Measurements from ENCODE around the gene C7. TPM values are rescaled to one million over a fixed set of nuclear protein-coding genes. Genes with fewer than 3 reads are reported as not detected.

The C7 gene
- total and polyA plus RNA-seq, 2 of the 8 experiments (the other 6 are each of a cell fraction or from before 2014, with no cell fraction given), result 0.08 TPM; not detected in 1

DNA sequence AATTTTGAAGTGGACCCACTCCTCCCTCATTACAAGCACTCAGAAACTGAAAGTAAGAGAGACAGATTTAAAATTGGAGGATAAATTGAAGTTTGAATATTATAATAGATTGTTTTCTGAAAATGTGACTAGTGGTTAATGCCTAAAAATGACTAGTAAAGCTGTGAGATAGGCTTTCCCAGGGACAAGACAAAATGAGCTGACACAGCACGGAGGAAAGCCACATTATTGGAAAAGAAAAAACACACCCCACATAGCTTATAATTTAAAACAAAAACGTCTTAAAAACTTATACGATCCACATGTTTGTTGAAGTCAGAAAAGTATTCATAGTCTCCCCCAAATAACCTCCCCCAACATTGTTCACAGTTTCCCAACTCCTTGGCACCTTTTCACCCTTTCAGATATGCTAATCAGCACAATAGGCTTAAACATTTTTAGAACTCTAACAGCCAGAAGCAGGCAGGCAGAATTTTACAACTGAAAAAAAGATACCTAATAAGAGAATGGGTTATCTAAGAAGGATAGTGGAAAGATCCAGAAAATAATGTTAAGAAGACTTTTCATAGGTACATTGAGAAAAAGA is 6.1 kb downstream of the C7 start:
- no peak overlapping the region for H3K9ac ChIP-seq (replicated peaks in 1 of 4; ENCODE audit: extremely low read depth in 1 of 4, low read depth in 3 of 4, low read length in 3 of 4)
- no peaks in the 10 kb centered on the region for H3K79me2 ChIP-seq (ENCODE audit: control insufficient read depth in 1 of 2, insufficient read depth in 2 of 2, low read length in 2 of 2)
- H2AFZ ChIP-seq (ENCODE audit: low read length), result no peak overlapping the region
- no peak for FAIRE-seq
- no peaks in the 10 kb centered on the region for H3K79me1 ChIP-seq (ENCODE audit: low read depth, low read length)
- H3K23me2 ChIP-seq (ENCODE audit: low read depth, low read length), result no peaks in the 10 kb centered on the region
- POLR2A ChIA-PET (ENCODE audit: partially characterized antibody), result no interaction called here
- 32% methylated on average over 3 of the region's 3 CpGs; no CpG with 5 or more reads in 1 of the 2 experiments for WGBS, 2 experiments (ENCODE audit: extremely low coverage in 1 of 2, insufficient coverage in 1 of 2, insufficient read length in 1 of 2, insufficient replicate concordance in 2 of 2, low coverage in 1 of 2, low lambda C conversion rate in 2 of 2, missing lambda C conversion rate in 1 of 2)
- CTCF ChIA-PET (ENCODE audit: partially characterized antibody), result interaction anchor here (1.0 to 1.9 kb wide), 2 partner anchors 9 to 11 kb away, joined by 7 to 10 read pairs; no protein-coding TSS in a partner anchor
- peak overlapping the region; percentile 29 to 30; a peak in 3 of 4 replicates for H3K4me2 ChIP-seq (ENCODE audit: insufficient read depth in 1 of 2, low read depth in 2 of 2, low read length in 2 of 2)
- H3K27ac ChIP-seq (ENCODE audit: low read depth, low read length), result no peak overlapping the region
- H3K23ac ChIP-seq (ENCODE audit: insufficient read length), result no peak overlapping the region
- H3K27me3 ChIP-seq (replicated peaks in 1 of 4; ENCODE audit: control insufficient read depth in 3 of 4, extremely low read depth in 1 of 4, insufficient read depth in 3 of 4, low read length in 3 of 4), result peaks cover 0 to 2% (median 0%) of the 10 kb centered on the region in 4 experiments; a peak in 3 of 7 replicates
- no peaks in the 10 kb centered on the region for H3K36me3 ChIP-seq (ENCODE audit: control insufficient read depth in 2 of 4, insufficient read depth in 4 of 4, low read length in 3 of 4)
- TF ChIP-seq, protein P1, sequence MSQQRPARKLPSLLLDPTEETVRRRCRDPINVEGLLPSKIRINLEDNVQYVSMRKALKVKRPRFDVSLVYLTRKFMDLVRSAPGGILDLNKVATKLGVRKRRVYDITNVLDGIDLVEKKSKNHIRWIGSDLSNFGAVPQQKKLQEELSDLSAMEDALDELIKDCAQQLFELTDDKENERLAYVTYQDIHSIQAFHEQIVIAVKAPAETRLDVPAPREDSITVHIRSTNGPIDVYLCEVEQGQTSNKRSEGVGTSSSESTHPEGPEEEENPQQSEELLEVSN (IDR thresholded peaks at IDR 0.05), result no peak
- 0 out of 2 replicates have a peak, but pooled peaks have one; percentile 8 for TF ChIP-seq MAFK (IDR thresholded peaks at IDR 0.05; ENCODE audit: low read depth, low read length)
- no peak overlapping the region for H4K8ac ChIP-seq (ENCODE audit: extremely low read depth, insufficient read depth, low read length)
- peak overlapping the region in 1 of 4 experiments; percentile 42; a peak in 1 of 8 replicates for H3K4me3 ChIP-seq (ENCODE audit: extremely low read depth in 1 of 4, insufficient read depth in 2 of 4, low read depth in 3 of 4, low read length in 4 of 4)
- no peak overlapping the region for H2BK20ac ChIP-seq (ENCODE audit: low read length)
- no peak overlapping the region for H3K18ac ChIP-seq (ENCODE audit: extremely low read depth, low read length)
- no peak overlapping the region for H2BK15ac ChIP-seq (ENCODE audit: low read length)
- no peak overlapping the region for H2BK120ac ChIP-seq (replicated peaks; ENCODE audit: low read depth, low read length)
- no peak overlapping the region for H2BK5ac ChIP-seq (ENCODE audit: low read depth, low read length)
- H4K91ac ChIP-seq (replicated peaks; ENCODE audit: insufficient read length, low read length), result no peak overlapping the region
- DNase-seq (ENCODE audit: low read depth in 1 of 2, low spot score in 2 of 2), result no peak
- H4K5ac ChIP-seq (ENCODE audit: insufficient read length, low read depth, low read length), result no peak overlapping the region
- H3K14ac ChIP-seq (ENCODE audit: insufficient read length), result no peak overlapping the region
- no peak overlapping the region for H3K56ac ChIP-seq (replicated peaks; ENCODE audit: insufficient read length, low read depth, low read length)
- H3K9me3 ChIP-seq (ENCODE audit: insufficient read depth in 2 of 2, low read depth in 1 of 2, low read length in 1 of 2), result no peaks in the 10 kb centered on the region
- H4K20me1 ChIP-seq (replicated peaks in 1 of 2; ENCODE audit: control insufficient read depth in 1 of 2, insufficient read depth in 2 of 2, low read length in 2 of 2), result no peaks in the 10 kb centered on the region
- H2AK5ac ChIP-seq (ENCODE audit: low read depth, low read length), result no peak overlapping the region
- no peak overlapping the region for H2BK12ac ChIP-seq (ENCODE audit: low read depth, low read length)
- no peak overlapping the region for H3K4ac ChIP-seq (replicated peaks; ENCODE audit: insufficient read length, low read depth, low read length)
- H3K4me1 ChIP-seq (replicated peaks in 1 of 4; ENCODE audit: control insufficient read depth in 3 of 4, insufficient read depth in 4 of 4, low read length in 3 of 4), result peaks cover 1 to 8% (median 4%) of the 10 kb centered on the region in 4 experiments; a peak in 3 of 7 replicates
